ENCODE results near the gene SUSD2. TPM values are rescaled to one million over a fixed set of nuclear protein-coding genes. Genes with fewer than 3 reads are reported as not detected.

The SUSD2 gene
- total RNA-seq, 4 donors from 2014 or later: 0.82 to 2.4 (median 2.0) TPM

DNA sequence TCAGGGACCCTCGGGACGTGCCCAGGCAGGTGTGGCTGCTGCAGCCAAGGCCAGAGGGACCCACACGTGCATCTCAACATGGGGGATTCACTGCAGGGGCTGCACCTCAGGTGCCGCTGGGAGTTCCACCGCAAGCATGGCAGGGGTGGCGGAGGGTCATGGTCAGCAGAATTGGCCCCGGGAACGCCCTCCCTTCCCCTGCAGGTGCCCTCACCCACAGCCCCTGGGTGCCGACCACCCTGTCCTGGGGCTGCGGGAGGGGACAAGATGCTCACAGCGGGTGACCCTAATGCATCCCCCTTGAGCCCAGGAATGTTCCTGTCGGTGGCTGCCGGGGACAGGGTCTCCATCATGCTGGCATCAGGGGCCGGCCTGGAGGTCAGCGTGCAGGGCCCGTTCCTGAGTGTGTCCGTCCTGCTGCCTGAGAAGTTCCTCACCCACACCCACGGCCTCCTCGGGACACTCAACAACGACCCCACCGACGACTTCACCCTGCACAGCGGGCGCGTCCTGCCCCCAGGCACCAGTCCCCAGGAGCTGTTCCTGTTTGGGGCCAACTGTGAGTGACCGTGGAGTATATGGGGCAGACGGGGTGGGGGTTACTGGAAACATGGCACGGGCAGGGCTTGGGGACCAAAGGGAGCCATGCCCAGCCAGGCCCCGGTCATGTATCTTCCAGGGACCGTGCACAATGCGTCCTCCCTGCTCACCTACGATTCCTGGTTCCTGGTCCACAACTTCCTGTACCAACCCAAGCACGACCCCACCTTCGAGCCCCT, 5.8 kb downstream of the SUSD2 start:
- TF ChIP-seq, protein P1, sequence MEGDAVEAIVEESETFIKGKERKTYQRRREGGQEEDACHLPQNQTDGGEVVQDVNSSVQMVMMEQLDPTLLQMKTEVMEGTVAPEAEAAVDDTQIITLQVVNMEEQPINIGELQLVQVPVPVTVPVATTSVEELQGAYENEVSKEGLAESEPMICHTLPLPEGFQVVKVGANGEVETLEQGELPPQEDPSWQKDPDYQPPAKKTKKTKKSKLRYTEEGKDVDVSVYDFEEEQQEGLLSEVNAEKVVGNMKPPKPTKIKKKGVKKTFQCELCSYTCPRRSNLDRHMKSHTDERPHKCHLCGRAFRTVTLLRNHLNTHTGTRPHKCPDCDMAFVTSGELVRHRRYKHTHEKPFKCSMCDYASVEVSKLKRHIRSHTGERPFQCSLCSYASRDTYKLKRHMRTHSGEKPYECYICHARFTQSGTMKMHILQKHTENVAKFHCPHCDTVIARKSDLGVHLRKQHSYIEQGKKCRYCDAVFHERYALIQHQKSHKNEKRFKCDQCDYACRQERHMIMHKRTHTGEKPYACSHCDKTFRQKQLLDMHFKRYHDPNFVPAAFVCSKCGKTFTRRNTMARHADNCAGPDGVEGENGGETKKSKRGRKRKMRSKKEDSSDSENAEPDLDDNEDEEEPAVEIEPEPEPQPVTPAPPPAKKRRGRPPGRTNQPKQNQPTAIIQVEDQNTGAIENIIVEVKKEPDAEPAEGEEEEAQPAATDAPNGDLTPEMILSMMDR (IDR thresholded peaks at IDR 0.05; ENCODE audit: low read depth): no peak

DNA sequence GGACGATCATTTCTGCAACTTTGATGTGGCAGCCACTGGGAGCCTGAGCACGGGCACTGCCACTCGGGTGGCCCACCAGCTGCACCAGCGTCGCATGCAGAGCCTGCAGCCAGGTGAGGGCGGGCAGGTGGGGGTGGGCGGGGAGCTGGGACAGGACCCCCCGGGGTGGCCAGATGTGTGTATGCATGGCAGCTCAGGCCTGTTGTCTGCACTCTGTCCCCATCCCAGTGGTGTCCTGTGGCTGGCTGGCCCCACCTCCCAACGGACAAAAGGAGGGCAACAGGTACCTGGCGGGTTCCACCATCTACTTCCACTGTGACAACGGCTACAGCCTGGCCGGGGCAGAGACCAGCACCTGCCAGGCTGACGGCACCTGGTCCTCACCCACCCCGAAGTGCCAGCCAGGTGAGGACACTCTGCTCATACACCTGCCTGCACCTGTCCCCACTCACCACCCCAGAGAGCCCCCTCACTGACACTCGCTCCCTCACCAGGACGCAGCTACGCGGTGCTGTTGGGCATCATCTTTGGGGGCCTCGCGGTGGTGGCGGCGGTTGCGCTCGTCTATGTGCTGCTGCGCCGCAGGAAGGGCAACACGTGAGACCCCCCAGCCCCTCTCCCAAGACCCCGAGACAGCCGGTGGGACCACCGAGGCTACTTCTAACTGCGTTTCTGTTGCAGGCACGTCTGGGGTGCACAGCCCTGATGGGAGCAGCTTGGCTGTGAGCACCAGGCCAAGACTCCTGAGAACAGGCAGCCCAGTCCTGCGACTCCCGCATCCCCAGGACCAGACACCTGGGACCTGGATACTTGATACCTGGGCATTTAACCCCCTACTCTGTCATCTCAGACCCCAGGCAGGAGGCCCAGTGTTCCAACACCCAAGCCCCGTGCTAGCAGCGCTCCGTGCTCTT, 6.7 kb downstream of the SUSD2 start:
- TF ChIP-seq, protein P1 (IDR thresholded peaks at IDR 0.05; ENCODE audit: low read depth): no peak

DNA sequence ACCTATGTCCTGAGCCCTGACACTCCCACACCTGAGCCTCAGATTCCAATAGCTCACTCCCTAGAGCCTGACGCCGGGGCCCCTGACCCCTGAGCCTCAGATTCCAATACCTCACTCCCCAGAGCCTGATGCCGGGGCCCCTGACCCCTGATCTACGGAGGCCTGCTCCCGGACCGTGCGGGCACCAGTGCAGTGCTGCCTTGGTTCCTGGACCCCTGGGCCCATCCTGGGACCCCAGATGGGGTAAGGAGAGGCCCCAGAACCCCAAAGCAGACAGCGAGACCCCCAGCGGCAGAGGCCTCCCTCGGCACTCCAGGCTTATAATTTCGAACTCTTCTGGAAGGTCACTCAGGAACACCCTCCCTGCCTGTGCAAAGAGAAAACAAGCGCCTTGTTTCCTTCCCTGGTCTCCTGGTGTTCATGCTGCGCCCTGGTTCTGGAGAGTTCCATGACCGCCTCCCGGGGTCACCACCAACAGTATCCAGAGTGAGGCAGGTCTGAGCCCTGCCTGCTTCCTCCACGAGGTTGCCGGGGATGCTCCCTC, 7.5 kb downstream of the SUSD2 start:
- TF ChIP-seq, protein P1 (IDR thresholded peaks at IDR 0.05; ENCODE audit: low read depth): no peak

DNA sequence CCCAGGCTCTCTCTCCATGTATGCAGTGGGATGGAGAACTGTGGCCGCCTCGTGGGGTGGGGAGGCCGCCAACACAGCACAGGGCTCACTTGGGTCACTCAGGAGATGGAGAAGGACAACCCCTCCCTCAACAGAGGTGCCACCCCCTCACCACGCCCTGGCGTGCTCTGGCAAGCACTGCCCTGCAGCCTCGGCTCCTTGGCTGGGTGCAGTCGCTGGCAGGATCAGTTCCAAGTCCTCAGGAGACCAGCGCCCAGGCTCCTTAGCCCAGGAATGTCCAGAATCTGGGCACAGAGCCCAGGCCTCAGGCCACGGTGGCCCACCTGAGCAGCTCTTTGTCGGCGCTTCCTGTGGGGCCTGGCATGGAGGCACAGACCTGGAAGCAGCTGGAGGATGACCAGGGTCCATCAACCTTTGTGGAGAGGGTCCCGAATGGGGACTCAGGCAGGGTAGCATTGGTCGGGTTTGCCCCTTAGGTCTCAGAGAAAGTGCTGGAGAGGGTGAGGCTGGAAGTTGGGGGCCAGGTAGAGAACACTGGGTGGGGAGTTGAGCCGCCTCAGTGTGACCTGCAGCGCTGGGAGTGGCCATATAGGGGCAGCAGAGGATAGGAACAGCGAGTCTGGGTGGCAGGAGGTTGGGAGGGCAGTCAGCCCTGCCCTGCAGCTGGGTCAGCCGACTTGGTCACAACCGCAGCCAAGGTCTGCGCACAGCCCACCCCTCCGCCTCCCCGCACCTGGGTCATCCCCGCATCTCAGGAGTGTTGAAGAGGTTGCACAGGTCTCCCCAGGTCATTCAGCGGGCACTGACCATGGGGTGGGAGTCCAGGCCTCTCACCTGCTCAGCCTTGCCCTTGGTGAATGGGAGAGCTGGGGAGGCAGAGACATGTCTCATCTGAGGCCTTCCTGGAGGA, 8.2 kb downstream of the SUSD2 start:
- TF ChIP-seq, protein P1 (IDR thresholded peaks at IDR 0.05; ENCODE audit: low read depth): no peak

GRCh38 chr22:24190159-24190540, 8.9 kb downstream of the SUSD2 start:
- TF ChIP-seq, protein P1 (IDR thresholded peaks at IDR 0.05; ENCODE audit: low read depth): no peak

- TF ChIP-seq, protein P1 (IDR thresholded peaks at IDR 0.05; ENCODE audit: low read depth): no peak
Observed at GRCh38 chr22:24190596-24191208, 9.4 kb downstream of the SUSD2 start.
